GM12878 (cell line): Measurements from ENCODE around the gene ZNF513.

Experiments used
- ESRRA ChIP-seq: IDR thresholded peaks from 2 replicates; pipeline ENCODE4 v1.6.1; 2012; ENCODE audit warnings: mild to moderate bottlenecking, low read length, improper control_type of control experiment
- FOS ChIP-seq: IDR thresholded peaks from 3 replicates; pipeline ENCODE4 v1.6.1; 2011; ENCODE audit warnings: borderline replicate concordance; ENCODE audit not compliant: insufficient read length; ENCODE audit errors: extremely low read depth
- POLR2AphosphoS5 ChIP-seq: IDR thresholded peaks from 2 replicates; pipeline ENCODE4 v1.6.1; 2011; ENCODE audit warnings: mild to moderate bottlenecking, low read length, inconsistent platforms
- TCF12 ChIP-seq: IDR thresholded peaks from 2 replicates; pipeline ENCODE4 v1.6.1; 2011; ENCODE audit warnings: low read depth, mild to moderate bottlenecking, low read length
- TF ChIP-seq, protein P1 (sequence below): IDR thresholded peaks from 2 replicates; pipeline ENCODE4 v1.6.1; 2012; ENCODE audit warnings: mild to moderate bottlenecking, low read depth, low read length
- TF ChIP-seq, protein P2 (sequence below): IDR thresholded peaks from 2 replicates; pipeline ENCODE4 v1.6.1; 2011; ENCODE audit warnings: borderline replicate concordance, low read depth, mild to moderate bottlenecking, moderate library complexity, mixed read lengths, low read length; ENCODE audit not compliant: insufficient read depth; ENCODE audit errors: extremely low read length

DNA sequence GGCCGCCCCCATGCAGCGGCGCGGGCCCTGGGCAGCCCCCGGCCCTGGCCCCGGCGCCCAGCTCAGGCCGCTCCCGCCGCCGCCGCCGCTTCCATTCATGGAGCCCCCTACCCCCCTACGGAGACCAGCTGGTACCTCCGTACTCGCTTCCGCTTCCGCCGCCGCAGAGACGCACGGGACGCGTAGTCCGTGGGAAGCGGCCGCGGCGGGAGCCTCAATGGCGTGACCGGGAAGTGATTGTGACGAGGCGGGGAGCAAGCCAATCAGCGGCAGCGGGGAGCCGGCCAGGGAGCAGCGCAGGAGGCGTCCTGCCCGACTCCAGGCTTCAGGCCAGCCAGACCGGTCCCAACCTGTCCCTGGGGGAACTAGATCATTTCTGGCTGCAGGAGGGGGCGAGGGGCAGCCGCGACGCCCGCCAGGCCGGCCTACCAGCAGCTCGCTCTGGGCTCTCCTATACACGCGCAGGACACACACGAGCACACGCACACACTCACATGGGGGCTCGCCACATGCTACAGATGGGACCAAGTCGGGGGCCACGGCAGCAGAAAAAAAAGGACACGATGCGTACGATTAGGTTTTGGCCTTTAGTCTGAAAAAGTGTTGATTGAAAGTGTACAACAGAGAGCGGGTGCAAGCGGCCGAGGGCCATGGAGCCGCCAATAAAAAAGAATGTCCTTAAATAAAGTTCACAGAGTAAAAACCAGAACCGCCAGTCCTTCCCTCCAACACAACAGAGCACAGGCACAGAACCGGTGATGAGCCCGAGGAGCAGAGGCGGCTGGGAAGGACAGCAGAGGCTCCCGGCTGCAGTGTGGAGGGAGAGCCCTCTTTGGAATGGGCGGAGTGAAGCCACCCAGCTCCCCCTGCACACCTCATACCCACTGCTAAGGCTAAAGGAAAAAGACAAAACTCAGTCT, at the start of gene ZNF513:
- TF ChIP-seq, protein P1, sequence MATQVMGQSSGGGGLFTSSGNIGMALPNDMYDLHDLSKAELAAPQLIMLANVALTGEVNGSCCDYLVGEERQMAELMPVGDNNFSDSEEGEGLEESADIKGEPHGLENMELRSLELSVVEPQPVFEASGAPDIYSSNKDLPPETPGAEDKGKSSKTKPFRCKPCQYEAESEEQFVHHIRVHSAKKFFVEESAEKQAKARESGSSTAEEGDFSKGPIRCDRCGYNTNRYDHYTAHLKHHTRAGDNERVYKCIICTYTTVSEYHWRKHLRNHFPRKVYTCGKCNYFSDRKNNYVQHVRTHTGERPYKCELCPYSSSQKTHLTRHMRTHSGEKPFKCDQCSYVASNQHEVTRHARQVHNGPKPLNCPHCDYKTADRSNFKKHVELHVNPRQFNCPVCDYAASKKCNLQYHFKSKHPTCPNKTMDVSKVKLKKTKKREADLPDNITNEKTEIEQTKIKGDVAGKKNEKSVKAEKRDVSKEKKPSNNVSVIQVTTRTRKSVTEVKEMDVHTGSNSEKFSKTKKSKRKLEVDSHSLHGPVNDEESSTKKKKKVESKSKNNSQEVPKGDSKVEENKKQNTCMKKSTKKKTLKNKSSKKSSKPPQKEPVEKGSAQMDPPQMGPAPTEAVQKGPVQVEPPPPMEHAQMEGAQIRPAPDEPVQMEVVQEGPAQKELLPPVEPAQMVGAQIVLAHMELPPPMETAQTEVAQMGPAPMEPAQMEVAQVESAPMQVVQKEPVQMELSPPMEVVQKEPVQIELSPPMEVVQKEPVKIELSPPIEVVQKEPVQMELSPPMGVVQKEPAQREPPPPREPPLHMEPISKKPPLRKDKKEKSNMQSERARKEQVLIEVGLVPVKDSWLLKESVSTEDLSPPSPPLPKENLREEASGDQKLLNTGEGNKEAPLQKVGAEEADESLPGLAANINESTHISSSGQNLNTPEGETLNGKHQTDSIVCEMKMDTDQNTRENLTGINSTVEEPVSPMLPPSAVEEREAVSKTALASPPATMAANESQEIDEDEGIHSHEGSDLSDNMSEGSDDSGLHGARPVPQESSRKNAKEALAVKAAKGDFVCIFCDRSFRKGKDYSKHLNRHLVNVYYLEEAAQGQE, result no peak
- TF ChIP-seq TCF12, result 0 out of 2 replicates have a peak, but pooled peaks have one; percentile 7
- no peak for TF ChIP-seq FOS
- TF ChIP-seq ESRRA, result no peak
- TF ChIP-seq POLR2AphosphoS5, result peak; percentile 75; the same call in 1 of the 2 replicates
- TF ChIP-seq, protein P2, sequence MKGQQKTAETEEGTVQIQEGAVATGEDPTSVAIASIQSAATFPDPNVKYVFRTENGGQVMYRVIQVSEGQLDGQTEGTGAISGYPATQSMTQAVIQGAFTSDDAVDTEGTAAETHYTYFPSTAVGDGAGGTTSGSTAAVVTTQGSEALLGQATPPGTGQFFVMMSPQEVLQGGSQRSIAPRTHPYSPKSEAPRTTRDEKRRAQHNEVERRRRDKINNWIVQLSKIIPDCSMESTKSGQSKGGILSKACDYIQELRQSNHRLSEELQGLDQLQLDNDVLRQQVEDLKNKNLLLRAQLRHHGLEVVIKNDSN, result peak; percentile 19
